ENCODE data around the gene SMCP.

SMCP gene

DNA sequence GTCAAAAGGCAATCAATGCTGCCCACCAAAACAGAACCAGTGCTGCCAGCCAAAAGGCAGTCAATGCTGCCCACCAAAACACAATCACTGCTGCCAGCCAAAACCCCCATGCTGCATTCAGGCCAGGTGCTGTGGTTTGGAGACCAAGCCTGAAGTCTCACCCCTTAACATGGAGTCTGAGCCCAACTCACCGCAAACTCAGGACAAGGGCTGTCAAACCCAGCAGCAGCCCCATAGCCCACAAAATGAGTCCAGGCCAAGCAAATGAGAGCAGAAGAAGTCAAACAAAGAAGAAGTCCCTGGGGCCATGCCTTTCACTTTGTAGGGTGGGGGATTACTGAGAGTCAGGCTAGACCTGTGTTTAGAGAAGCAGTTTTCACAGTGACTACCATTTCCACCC lies 6.4 kb downstream of the SMCP start:
- H3K27me3 ChIP-seq (replicated peaks; ENCODE audit: insufficient read depth, low read length), result no peaks in the 10 kb centered on the region
- H3K4me2 ChIP-seq (ENCODE audit: low read depth, low read length), result no peak overlapping the region
- no peaks in the 10 kb centered on the region for H3K4me1 ChIP-seq (ENCODE audit: low read length)
- no peaks in the 10 kb centered on the region for H4K20me1 ChIP-seq (ENCODE audit: insufficient read depth, low read length)
- no peak overlapping the region for H3K9ac ChIP-seq (ENCODE audit: low read length)
- no peaks in the 10 kb centered on the region for H3K79me2 ChIP-seq (ENCODE audit: low read length)
- no peak for DNase-seq
- H3K4me3 ChIP-seq (ENCODE audit: low read length), result no peak overlapping the region
- no peak for TF ChIP-seq EZH2phosphoT487 (IDR thresholded peaks at IDR 0.05; ENCODE audit: low read length)
- TF ChIP-seq, protein P1, sequence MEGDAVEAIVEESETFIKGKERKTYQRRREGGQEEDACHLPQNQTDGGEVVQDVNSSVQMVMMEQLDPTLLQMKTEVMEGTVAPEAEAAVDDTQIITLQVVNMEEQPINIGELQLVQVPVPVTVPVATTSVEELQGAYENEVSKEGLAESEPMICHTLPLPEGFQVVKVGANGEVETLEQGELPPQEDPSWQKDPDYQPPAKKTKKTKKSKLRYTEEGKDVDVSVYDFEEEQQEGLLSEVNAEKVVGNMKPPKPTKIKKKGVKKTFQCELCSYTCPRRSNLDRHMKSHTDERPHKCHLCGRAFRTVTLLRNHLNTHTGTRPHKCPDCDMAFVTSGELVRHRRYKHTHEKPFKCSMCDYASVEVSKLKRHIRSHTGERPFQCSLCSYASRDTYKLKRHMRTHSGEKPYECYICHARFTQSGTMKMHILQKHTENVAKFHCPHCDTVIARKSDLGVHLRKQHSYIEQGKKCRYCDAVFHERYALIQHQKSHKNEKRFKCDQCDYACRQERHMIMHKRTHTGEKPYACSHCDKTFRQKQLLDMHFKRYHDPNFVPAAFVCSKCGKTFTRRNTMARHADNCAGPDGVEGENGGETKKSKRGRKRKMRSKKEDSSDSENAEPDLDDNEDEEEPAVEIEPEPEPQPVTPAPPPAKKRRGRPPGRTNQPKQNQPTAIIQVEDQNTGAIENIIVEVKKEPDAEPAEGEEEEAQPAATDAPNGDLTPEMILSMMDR (IDR thresholded peaks at IDR 0.05; ENCODE audit: low read length), result no peak
- TF ChIP-seq EZH2 (optimal IDR thresholded peaks at IDR 0.05; ENCODE audit: low read depth, low read length), result no peak
- no peaks in the 10 kb centered on the region for H3K9me3 ChIP-seq (replicated peaks; ENCODE audit: insufficient read depth, low read length)
- H3K9me2 ChIP-seq (replicated peaks; ENCODE audit: insufficient read depth, low read length), result no peaks in the 10 kb centered on the region
- no peak overlapping the region for H2AFZ ChIP-seq (ENCODE audit: low read length)
- H3F3A ChIP-seq (ENCODE audit: insufficient read depth, low read length), result no peaks in the 10 kb centered on the region
- H3K27ac ChIP-seq (ENCODE audit: low read length), result no peak overlapping the region
- H3K36me3 ChIP-seq (replicated peaks; ENCODE audit: insufficient read depth, low read length), result no peaks in the 10 kb centered on the region

DNA sequence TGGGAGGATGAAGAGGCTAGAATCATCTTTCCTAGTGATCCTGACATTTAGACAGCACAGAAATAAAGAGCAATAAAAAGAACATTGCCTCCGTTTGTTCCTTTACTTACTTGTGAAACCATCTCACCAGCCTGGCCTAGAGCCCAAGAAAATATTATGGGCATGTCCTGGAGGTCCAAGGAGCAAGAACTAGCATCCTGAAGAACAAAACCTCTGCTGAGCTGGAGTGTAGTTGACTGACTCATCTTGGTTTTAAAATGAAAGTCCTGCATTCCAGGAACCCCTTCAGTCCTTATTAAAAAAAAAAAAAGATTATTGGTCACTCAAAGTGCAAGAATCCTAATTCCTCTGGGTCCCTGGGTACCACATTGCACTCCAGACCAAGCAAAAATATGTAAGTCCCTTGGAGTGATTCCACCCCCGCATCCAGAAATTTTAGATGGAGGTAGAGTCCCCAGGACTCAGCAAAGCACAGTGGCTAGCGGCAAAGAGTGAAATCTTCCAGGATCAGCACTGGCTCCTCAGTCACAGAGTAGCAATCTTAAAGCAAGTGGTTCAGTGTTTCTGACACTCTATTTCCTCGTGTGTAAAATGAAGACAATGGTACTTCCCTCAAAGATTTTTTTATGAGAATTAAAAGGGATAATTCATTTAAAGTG lies 7.0 kb downstream of the SMCP start:
- Histone ChIP-seq H2AFZ (ENCODE audit: low read length) (no peak overlapping the region), H3F3A (ENCODE audit: insufficient read depth, low read length) (no peaks in the 10 kb centered on the region), H3K27me3 (replicated peaks; ENCODE audit: insufficient read depth, low read length) (no peaks in the 10 kb centered on the region), H3K4me1 (ENCODE audit: low read length) (no peaks in the 10 kb centered on the region), H3K9me3 (replicated peaks; ENCODE audit: insufficient read depth, low read length) (no peaks in the 10 kb centered on the region), H3K9me2 (replicated peaks; ENCODE audit: insufficient read depth, low read length) (no peaks in the 10 kb centered on the region), H3K79me2 (ENCODE audit: low read length) (no peaks in the 10 kb centered on the region), H3K36me3 (replicated peaks; ENCODE audit: insufficient read depth, low read length) (no peaks in the 10 kb centered on the region), H3K4me2 (ENCODE audit: low read depth, low read length) (no peak overlapping the region), H3K9ac (ENCODE audit: low read length) (no peak overlapping the region), H3K4me3 (ENCODE audit: low read length) (no peak overlapping the region), H3K27ac (ENCODE audit: low read length) (no peak overlapping the region), H4K20me1 (ENCODE audit: insufficient read depth, low read length) (no peaks in the 10 kb centered on the region)
- no peak for DNase-seq
- TF ChIP-seq, protein P1 (IDR thresholded peaks at IDR 0.05; ENCODE audit: low read length), result no peak

DNA sequence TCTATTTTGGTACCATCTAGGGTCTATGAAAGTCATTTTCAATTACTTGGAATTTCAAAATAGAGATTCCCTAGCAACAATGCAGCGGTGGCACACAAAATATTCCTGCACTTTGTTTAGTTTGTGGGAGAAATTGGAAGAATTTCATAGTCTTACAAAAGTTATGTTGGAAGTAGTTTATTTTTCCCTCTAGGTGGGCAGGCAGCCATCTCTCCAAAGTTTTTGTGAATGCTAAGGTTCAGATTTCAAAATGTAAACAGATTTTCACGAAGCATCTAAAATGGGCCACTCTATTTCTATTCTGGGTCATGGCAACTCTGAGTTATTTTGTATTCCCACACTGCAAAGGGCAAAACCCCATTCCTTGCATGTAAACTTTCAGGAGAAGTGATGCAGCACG lies 8.0 kb downstream of the SMCP start:
- H3K79me2 ChIP-seq (ENCODE audit: low read length), result no peaks in the 10 kb centered on the region
- H3K9me3 ChIP-seq (replicated peaks; ENCODE audit: insufficient read depth, low read length), result no peaks in the 10 kb centered on the region

More for the DNA sequence above, 8.0 kb downstream of the SMCP start:
- Histone ChIP-seq H3K9ac (ENCODE audit: low read length) (no peak overlapping the region), H3K27me3 (replicated peaks; ENCODE audit: insufficient read depth, low read length) (no peaks in the 10 kb centered on the region), H3K4me2 (ENCODE audit: low read depth, low read length) (no peak overlapping the region), H2AFZ (ENCODE audit: low read length) (no peak overlapping the region), H3K4me3 (ENCODE audit: low read length) (no peak overlapping the region), H3F3A (ENCODE audit: insufficient read depth, low read length) (no peaks in the 10 kb centered on the region), H3K4me1 (ENCODE audit: low read length) (no peaks in the 10 kb centered on the region), H4K20me1 (ENCODE audit: insufficient read depth, low read length) (no peaks in the 10 kb centered on the region), H3K9me2 (replicated peaks; ENCODE audit: insufficient read depth, low read length) (no peaks in the 10 kb centered on the region), H3K36me3 (replicated peaks; ENCODE audit: insufficient read depth, low read length) (no peaks in the 10 kb centered on the region), H3K27ac (ENCODE audit: low read length) (no peak overlapping the region)
- TF ChIP-seq EZH2 (optimal IDR thresholded peaks at IDR 0.05; ENCODE audit: low read depth, low read length) (no peak), EZH2phosphoT487 (IDR thresholded peaks at IDR 0.05; ENCODE audit: low read length) (no peak)
- TF ChIP-seq, protein P1 (IDR thresholded peaks at IDR 0.05; ENCODE audit: low read length), result no peak
- no peak for DNase-seq
